NCI-H1092 (cell line): ENCODE results near the gene PARD3B.

Experiments
- DNase-seq: peaks from one replicate; lab custom pipeline; 2025; lab: John Stamatoyannopoulos, UW

PARD3B gene

GRCh38 chr2:204655101-204655500 lies 109.8 kb downstream of the PARD3B start:
- no peak for DNase-seq

- DNase-seq, result no peak
These were observed 110.4 kb downstream of the PARD3B start for GRCh38 chr2:204655626-204656025.

- no peak for DNase-seq
These were observed 111.7 kb downstream of the PARD3B start for GRCh38 chr2:204657024-204657423.

GRCh38 chr2:204662956-204663355 lies 117.7 kb downstream of the PARD3B start:
- no peak for DNase-seq

- no peak for DNase-seq
These were observed 118.6 kb downstream of the PARD3B start for GRCh38 chr2:204663816-204664425.

- no peak for DNase-seq
These were observed 119.4 kb downstream of the PARD3B start for GRCh38 chr2:204664708-204665121.

GRCh38 chr2:204665207-204665606 lies 119.9 kb downstream of the PARD3B start:
- no peak for DNase-seq

- no peak for DNase-seq
These were observed 120.5 kb downstream of the PARD3B start for GRCh38 chr2:204665771-204666170.

GRCh38 chr2:204667990-204668389 lies 122.7 kb downstream of the PARD3B start:
- no peak for DNase-seq

GRCh38 chr2:204669382-204669781 lies 124.1 kb downstream of the PARD3B start:
- DNase-seq, result no peak

GRCh38 chr2:204670124-204670523 lies 124.8 kb downstream of the PARD3B start:
- no peak for DNase-seq

- DNase-seq, result no peak
These were observed 125.5 kb downstream of the PARD3B start for GRCh38 chr2:204670756-204671155.

GRCh38 chr2:204672772-204673171 lies 127.5 kb downstream of the PARD3B start:
- DNase-seq, result no peak

GRCh38 chr2:204673877-204674276 lies 128.6 kb downstream of the PARD3B start:
- DNase-seq, result no peak

- no peak for DNase-seq
These were observed 132.8 kb downstream of the PARD3B start for GRCh38 chr2:204678031-204678430.

- DNase-seq, result no peak
These were observed 135.3 kb downstream of the PARD3B start for GRCh38 chr2:204680576-204680975.

- DNase-seq, result no peak
These were observed 136.1 kb downstream of the PARD3B start for GRCh38 chr2:204681412-204681811.

- no peak for DNase-seq
These were observed 138.1 kb downstream of the PARD3B start for GRCh38 chr2:204683384-204683783.

GRCh38 chr2:204686406-204686805 lies 141.1 kb downstream of the PARD3B start:
- no peak for DNase-seq

- no peak for DNase-seq
These were observed 142.5 kb downstream of the PARD3B start for GRCh38 chr2:204687776-204688175.

- peak; percentile 50 for DNase-seq
These were observed 146.7 kb downstream of the PARD3B start for GRCh38 chr2:204691911-204692510.

GRCh38 chr2:204692790-204693189 lies 147.5 kb downstream of the PARD3B start:
- DNase-seq, result no peak

GRCh38 chr2:204693262-204693661 lies 148.0 kb downstream of the PARD3B start:
- DNase-seq, result no peak

GRCh38 chr2:204695506-204695905 lies 150.2 kb downstream of the PARD3B start:
- DNase-seq, result no peak
